Dendritic cell treated with granulocyte-macrophage colony-stimulating factor and Interleukin-4, amounts not matched to agents 40 ng/mL and 50 ng/mL, for 4 days (primary cell): ENCODE measurements around the gene NPTX2.
"Not testable (repeated sequence)": the region's sequence is repeated elsewhere in the genome, so short reads cannot be mapped to it uniquely, and the experiment has no call there.

Source experiments
- H3K27ac Mint-ChIP-seq: one replicate; pipeline ENCODE4 v1.8.0; 2022; ENCODE audit warnings: mild to moderate bottlenecking, mixed read lengths
- H3K27me3 Mint-ChIP-seq: one replicate; pipeline ENCODE4 v1.8.0; 2022; ENCODE audit warnings: mild to moderate bottlenecking, mixed read lengths
- H3K36me3 Mint-ChIP-seq: one replicate; pipeline ENCODE4 v1.8.0; 2022; ENCODE audit warnings: low read depth, mixed read lengths
- H3K4me1 Mint-ChIP-seq: one replicate; pipeline ENCODE4 v1.8.0; 2022; ENCODE audit warnings: low read depth, mixed read lengths
- H3K4me3 Mint-ChIP-seq: one replicate; pipeline ENCODE4 v1.8.0; 2022; ENCODE audit warnings: mild to moderate bottlenecking, moderate library complexity, mixed read lengths
- H3K9me3 Mint-ChIP-seq: one replicate; pipeline ENCODE4 v1.8.0; 2022; ENCODE audit warnings: mixed read lengths
- intact Hi-C: fragments of 100-400 bp; cut with micrococcal nuclease; formaldehyde crosslinking; loops from one replicate; pipeline ENCODE4 v1.15.0; 2022

Gene NPTX2, protein sequence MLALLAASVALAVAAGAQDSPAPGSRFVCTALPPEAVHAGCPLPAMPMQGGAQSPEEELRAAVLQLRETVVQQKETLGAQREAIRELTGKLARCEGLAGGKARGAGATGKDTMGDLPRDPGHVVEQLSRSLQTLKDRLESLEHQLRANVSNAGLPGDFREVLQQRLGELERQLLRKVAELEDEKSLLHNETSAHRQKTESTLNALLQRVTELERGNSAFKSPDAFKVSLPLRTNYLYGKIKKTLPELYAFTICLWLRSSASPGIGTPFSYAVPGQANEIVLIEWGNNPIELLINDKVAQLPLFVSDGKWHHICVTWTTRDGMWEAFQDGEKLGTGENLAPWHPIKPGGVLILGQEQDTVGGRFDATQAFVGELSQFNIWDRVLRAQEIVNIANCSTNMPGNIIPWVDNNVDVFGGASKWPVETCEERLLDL

DNA sequence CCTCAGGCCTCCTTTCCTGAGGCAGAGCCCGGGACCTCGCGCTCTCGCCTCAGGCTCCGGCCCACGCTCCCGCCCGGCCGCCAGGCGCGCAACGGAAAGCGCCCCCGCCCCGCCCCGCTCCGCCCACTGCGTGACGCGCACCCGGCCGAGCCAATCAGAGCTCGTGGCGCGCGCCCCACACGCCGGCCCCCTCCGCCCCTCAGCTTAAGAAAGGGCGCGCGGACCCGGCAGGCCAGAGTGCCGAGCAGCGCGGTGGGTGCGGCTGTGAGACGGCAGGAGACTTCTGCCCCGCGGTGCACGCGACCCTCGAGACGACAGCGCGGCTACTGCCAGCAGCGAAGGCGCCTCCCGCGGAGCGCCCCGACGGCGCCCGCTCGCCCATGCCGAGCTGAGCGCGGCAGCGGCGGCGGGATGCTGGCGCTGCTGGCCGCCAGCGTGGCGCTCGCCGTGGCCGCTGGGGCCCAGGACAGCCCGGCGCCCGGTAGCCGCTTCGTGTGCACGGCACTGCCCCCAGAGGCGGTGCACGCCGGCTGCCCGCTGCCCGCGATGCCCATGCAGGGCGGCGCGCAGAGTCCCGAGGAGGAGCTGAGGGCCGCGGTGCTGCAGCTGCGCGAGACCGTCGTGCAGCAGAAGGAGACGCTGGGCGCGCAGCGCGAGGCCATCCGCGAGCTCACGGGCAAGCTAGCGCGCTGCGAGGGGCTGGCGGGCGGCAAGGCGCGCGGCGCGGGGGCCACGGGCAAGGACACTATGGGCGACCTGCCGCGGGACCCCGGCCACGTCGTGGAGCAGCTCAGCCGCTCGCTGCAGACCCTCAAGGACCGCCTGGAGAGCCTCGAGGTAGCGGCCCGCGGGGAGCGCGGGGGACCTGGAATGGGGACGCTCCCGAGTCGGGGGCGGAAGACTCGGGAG, at the start of gene NPTX2:
NPTX2 (plus strand) TSS at position 235 of the 909 bp plus-strand sequence; CDS start at position 412, 177 bp downstream.
- no peak within 1 kb of the TSS for H3K4me3 Mint-ChIP-seq
- peaks cover 64% of the 10 kb centered on the region for H3K27me3 Mint-ChIP-seq
- intact Hi-C loops: no loop called here
- H3K27ac Mint-ChIP-seq: no peak within 1 kb of the TSS
- H3K36me3 Mint-ChIP-seq: no peaks in the 10 kb centered on the region
- no peaks in the 10 kb centered on the region for H3K4me1 Mint-ChIP-seq
- H3K9me3 Mint-ChIP-seq: peaks cover 7% of the 10 kb centered on the region

DNA sequence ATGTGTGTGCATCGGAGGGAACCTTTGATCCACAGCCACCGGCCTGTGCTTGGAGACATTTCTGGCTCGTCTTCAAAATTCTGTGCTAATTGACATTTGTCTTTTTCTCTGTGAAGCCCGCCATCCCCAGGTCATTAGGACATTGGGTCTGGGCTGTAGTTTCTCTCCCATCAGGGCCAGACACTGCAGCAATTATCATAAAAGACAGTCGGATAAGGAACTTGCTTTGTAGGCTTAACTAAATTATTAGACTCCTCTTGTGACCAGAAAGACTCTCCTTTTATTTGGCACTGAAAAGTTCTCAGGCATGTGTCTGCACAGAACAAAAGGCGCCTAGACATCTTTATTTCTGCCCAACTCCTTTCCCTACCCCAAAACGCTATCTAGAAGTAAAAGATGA, 49.1 kb upstream of the NPTX2 start:
- Mint-ChIP-seq H3K9me3 (peaks cover 21% of the 10 kb centered on the region), H3K4me1 (no peaks in the 10 kb centered on the region), H3K4me3 (no peak overlapping the region), H3K27ac (no peak overlapping the region), H3K36me3 (no peaks in the 10 kb centered on the region), H3K27me3 (no peaks in the 10 kb centered on the region)
- intact Hi-C loops: no loop called here

DNA sequence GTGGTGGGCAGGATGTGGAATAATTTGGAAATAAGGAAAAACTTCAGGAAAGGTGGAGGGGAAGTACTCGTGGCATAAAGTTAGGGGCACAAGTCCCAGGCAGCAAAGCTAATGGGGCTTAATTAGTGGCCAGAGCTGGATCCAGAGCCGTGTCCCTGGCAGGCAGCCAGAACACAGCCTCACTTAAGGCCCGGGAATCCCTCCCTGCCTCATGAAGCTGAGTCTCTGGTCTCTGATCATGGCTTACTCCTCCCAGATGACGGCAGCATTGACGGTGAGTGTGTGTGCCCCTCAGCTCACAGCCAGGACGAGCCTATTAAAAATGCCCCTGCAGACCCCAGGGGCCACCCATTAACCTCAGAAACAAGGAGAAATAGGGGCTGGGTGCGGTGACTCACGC, 48.2 kb upstream of the NPTX2 start:
- Mint-ChIP-seq H3K27me3 (no peaks in the 10 kb centered on the region), H3K27ac (no peak overlapping the region), H3K9me3 (peaks cover 21% of the 10 kb centered on the region), H3K4me1 (no peaks in the 10 kb centered on the region), H3K36me3 (no peaks in the 10 kb centered on the region), H3K4me3 (no peak overlapping the region)
- intact Hi-C loops: no loop called here

DNA sequence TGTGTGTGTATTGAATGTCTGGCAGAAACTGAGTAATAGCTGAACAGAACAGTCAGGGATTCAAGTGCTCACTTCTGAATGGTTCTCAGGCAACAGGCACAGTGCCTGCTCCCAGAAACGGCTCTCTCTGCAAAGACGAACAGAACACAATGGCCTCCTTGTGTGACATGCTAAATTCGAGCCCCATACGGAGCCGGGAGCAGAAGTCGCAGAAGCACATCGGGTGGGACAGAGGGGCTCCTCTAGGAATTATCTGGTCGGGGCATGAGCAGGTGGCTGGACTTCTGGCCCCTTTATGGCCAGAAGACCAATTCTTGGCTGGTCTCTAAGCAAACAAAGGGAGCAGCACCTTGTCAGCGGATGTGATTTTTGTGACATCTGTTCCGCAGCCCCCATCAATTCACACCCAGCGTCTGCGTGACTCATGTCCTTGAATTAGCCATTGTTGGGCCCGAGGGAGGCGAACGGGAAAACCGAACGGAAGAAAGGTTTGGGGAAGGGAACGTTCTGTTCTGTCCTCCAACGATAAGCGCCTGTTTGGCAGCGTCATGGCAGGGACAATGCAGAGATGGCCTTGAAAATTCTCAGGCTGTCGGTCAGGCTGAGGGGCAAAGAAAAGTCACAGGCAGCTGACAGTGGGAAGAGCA, 47.3 kb upstream of the NPTX2 start:
- Mint-ChIP-seq H3K27me3 (no peaks in the 10 kb centered on the region), H3K9me3 (peaks cover 12% of the 10 kb centered on the region), H3K4me3 (no peak overlapping the region), H3K36me3 (no peaks in the 10 kb centered on the region), H3K4me1 (no peaks in the 10 kb centered on the region), H3K27ac (no peak overlapping the region)
- intact Hi-C loops: no loop called here

DNA sequence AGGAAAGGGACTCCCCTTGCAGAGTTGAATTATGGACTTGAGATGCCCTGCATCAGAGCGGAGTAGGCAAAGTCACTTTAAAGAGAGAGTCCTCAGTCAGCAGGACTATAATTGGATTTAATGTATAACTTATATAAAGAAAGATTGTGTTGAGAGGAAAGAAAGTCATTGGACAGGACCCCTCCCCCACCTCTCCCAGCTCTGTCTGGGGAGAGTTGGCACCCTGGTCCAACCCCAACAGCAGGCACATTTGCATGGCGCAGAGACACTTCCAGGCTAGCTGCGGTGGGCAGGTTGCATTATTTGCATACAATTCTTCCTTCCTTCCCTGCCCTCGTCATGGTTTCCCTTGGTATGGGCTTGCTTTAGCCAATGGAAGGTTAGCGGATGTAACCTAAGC, 46.1 kb upstream of the NPTX2 start:
- intact Hi-C loops: no loop called here
- H3K4me3 Mint-ChIP-seq: no peak overlapping the region
- H3K36me3 Mint-ChIP-seq: no peaks in the 10 kb centered on the region
- peaks cover 19% of the 10 kb centered on the region for H3K9me3 Mint-ChIP-seq
- H3K27ac Mint-ChIP-seq: no peak overlapping the region
- H3K4me1 Mint-ChIP-seq: no peaks in the 10 kb centered on the region
- no peaks in the 10 kb centered on the region for H3K27me3 Mint-ChIP-seq

DNA sequence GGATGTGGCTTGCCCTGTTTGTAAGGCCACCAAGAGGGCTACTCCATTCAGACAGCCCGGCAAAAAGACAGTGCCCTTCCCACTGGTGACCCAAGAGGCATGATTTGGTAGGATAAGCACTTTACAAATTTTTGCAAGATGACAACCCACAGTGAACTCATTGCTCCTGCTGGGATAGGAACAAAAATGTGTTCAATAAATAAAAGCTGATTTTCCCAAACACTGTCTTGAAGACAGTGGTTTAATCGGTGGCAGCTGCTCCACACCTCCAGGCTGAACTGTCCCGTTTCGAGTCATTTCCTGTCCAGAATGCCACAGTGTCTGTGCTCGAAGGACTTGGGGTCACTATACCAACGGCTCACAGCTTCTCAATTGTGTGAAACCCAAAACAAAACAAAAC, 45.1 kb upstream of the NPTX2 start:
- no peak overlapping the region for H3K27ac Mint-ChIP-seq
- H3K36me3 Mint-ChIP-seq: no peaks in the 10 kb centered on the region
- H3K4me1 Mint-ChIP-seq: no peaks in the 10 kb centered on the region
- H3K27me3 Mint-ChIP-seq: no peaks in the 10 kb centered on the region
- H3K9me3 Mint-ChIP-seq: peaks cover 29% of the 10 kb centered on the region
- H3K4me3 Mint-ChIP-seq: no peak overlapping the region
- intact Hi-C loops: no loop called here

DNA sequence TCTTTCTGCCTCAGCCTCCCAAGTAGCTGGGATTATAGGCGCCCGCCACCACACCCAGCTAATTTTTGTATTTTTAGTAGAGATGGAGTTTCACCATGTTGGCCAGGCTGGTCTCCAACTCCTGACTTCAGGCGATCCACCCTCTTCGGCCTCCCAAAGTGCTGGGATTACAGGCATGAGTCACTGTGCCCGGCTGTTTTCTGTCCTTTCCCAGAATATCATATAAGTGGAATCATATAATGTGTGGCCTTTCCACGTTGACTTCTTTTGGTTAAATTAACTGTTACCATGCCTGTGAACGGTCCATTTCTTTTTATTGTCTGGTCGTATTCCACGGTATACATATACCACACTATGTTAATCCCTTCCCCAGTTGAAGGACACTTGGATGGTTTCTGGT, 44.4 kb upstream of the NPTX2 start:
- intact Hi-C loops, H3K36me3 Mint-ChIP-seq, H3K4me1 Mint-ChIP-seq, H3K27ac Mint-ChIP-seq, H3K27me3 Mint-ChIP-seq, H3K4me3 Mint-ChIP-seq: not testable (repeated sequence)
- peaks cover 36% of the 10 kb centered on the region for H3K9me3 Mint-ChIP-seq

DNA sequence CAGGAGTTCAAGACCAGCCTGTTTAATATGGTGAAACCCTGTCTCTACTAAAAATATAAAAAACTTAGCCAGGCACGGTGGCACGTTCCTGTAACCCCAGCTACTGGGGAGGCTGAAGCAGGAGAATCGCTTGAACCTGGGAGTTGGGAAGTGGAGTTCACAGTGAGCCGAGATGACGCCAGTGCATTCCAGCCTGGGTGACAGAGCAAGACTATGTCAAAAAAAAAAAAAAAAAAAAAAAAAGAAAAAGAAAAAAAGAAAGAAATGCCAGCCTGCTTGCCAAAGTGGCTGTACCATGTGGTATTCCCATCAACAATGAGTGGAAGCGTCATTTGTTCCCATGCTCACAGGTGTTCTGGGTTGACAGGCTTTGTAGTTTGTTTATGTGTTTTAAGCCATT, 43.3 kb upstream of the NPTX2 start:
- H3K4me1 Mint-ChIP-seq: no peaks in the 10 kb centered on the region
- H3K27ac Mint-ChIP-seq: no peak overlapping the region
- H3K4me3 Mint-ChIP-seq: no peak overlapping the region
- no peaks in the 10 kb centered on the region for H3K27me3 Mint-ChIP-seq
- intact Hi-C loops: no loop called here
- no peaks in the 10 kb centered on the region for H3K36me3 Mint-ChIP-seq
- H3K9me3 Mint-ChIP-seq: peaks cover 44% of the 10 kb centered on the region

DNA sequence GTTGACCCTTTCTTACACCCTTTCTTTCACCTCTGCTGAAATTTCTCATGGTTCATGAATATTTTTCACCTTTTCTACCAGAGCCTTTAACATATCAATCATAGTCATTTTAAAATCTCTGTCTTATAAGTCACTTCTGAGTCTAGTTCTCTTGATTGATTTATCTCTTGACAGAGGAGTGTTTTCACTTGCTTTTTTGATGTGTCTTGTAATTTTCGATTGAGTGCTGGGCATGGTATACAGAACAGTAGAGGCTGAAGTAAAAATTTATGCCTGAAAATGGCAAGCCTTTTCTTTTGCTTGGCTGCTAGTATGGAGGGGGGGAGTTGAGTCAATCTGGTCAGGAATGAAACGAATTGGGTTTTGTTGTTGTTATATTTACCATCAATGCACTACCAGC, 41.2 kb upstream of the NPTX2 start:
- intact Hi-C loops: no loop called here
- no peaks in the 10 kb centered on the region for H3K4me1 Mint-ChIP-seq
- no peak overlapping the region for H3K27ac Mint-ChIP-seq
- H3K36me3 Mint-ChIP-seq: no peaks in the 10 kb centered on the region
- peaks cover 44% of the 10 kb centered on the region for H3K9me3 Mint-ChIP-seq
- no peaks in the 10 kb centered on the region for H3K27me3 Mint-ChIP-seq
- no peak overlapping the region for H3K4me3 Mint-ChIP-seq

DNA sequence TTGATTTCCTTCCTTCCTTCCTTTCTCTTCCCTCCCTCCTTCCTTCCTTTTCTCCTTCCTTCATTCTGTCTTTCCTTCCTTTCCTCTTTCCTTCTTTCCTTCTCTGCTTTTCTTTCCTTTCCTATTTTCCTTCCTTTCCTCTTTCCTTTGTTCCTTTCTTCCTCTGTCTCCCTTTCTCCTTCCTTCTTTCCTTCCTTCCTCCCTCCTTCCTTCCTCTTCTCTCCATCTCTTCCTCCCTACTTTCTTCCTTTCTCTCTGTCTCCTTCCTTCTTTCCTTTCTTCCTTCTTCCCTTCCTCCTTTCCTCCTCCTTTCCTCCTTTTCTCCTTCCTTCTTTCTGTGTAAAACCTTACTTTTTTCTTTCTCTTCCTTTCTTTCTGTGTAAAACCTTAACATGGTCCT, 32.3 kb upstream of the NPTX2 start:
- Mint-ChIP-seq H3K9me3 (peaks cover 17% of the 10 kb centered on the region), H3K4me3 (no peak overlapping the region), H3K36me3 (no peaks in the 10 kb centered on the region), H3K27ac (no peak overlapping the region), H3K27me3 (no peaks in the 10 kb centered on the region), H3K4me1 (no peaks in the 10 kb centered on the region)
- intact Hi-C loops: no loop called here

DNA sequence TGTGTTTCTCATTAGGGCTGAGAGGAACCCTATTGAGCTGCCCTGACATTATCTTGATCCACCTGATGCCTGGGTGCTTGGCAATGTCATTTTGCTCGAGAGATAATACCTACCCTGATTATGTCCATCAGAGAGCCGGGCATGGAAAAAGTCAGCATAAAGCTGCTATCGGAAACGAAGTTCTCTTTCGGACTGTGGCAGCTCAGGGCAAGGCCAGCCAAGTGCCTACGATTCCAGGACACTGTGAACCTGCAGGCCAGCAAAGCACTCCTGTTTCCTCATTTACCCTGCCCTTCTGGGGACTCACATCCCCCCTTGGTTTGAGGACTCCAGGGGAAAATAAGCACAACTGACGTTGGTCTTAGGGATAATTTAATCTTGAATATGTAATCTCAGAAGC, 25.2 kb upstream of the NPTX2 start:
- Mint-ChIP-seq H3K36me3 (no peaks in the 10 kb centered on the region), H3K9me3 (no peaks in the 10 kb centered on the region), H3K27ac (no peak overlapping the region), H3K4me3 (no peak overlapping the region), H3K4me1 (no peaks in the 10 kb centered on the region), H3K27me3 (no peaks in the 10 kb centered on the region)
- intact Hi-C loops: no loop called here

DNA sequence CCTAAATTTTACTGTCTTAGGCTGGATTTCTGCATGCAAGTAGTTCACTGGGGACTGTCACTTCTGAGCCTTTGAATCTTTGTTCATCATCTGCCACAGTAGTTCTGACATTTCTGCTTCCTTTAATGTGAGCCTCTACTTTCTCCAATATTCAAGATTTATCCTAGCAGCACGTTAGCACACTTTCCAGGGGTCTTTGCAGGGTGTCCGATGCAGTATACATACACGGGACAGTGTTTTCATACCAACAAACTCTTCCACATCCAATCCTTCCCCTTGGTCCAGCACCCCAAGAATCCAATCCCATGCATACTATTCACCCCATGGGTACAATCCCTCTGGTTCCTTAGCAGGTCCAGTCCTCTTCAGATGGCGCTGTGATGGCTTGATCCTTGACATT, 22.7 kb upstream of the NPTX2 start:
- intact Hi-C loops: no loop called here
- no peaks in the 10 kb centered on the region for H3K4me1 Mint-ChIP-seq
- H3K4me3 Mint-ChIP-seq: no peak overlapping the region
- no peaks in the 10 kb centered on the region for H3K27me3 Mint-ChIP-seq
- H3K36me3 Mint-ChIP-seq: no peaks in the 10 kb centered on the region
- no peak overlapping the region for H3K27ac Mint-ChIP-seq
- no peaks in the 10 kb centered on the region for H3K9me3 Mint-ChIP-seq

DNA sequence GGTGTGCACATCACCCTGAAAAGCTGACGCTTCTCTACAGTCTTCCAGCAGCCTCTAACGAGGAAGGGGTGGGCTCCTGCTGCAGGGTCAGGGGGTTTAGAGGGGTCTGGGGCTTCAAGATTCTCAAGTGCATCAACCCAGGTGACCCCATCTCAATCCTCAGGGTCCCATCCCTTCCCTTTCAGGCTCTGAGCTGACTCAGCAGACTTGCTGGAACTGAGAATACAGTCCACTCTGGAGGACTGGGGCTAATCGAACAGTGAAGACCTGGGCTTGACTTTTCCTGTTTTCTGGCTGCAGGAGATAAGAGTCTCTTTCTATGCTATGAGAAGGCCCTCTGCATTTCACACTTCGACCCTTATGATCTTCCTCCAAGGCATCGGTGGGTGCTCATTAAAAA, 22.3 kb upstream of the NPTX2 start:
- Mint-ChIP-seq H3K36me3 (no peaks in the 10 kb centered on the region), H3K4me1 (no peaks in the 10 kb centered on the region), H3K4me3 (no peak overlapping the region), H3K27me3 (no peaks in the 10 kb centered on the region), H3K9me3 (no peaks in the 10 kb centered on the region), H3K27ac (no peak overlapping the region)
- intact Hi-C loops: no loop called here
